SH-SY5Y (cell line): ENCODE measurements around the gene ST3GAL6.

Source experiments
- GATA2 ChIP-seq: IDR thresholded peaks from 2 replicates; pipeline ENCODE4 v1.6.1; 2011; ENCODE audit warnings: mild to moderate bottlenecking, low read depth, low read length
- GATA3 ChIP-seq: IDR thresholded peaks from 2 replicates; pipeline ENCODE4 v1.6.1; 2011; ENCODE audit warnings: low read depth, mild to moderate bottlenecking, low read length, moderate library complexity

DNA sequence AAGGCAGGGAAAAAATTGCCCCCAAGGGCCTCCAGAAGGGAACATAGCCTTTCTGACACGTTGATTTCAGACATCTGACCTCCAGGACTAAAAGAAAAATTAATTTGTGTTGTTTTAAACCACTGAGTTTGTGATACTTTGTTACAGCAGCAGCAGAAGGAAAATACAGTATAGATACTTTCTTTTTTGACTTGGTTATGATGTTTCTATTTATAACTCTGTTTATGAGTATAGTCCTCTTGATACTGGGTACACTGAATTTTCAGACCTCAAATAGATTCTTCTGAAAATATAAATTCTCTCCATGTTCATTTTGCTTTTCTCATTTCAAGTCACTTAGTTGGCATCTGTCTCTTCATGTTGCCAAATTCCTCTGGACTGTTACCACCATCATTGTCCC lies 44.4 kb upstream of the ST3GAL6 start:
- TF ChIP-seq GATA2: no peak
- no peak for TF ChIP-seq GATA3
